Left colon (tissue), 2 donors: ENCODE data around the gene NUP107. TPM values are rescaled to one million over a fixed set of nuclear protein-coding genes. Genes with fewer than 3 reads are reported as not detected.
A peak's percentile ranks its signal among the peaks of the same experiment; 100 is the strongest.

ENCODE experiments used
- ATAC-seq: fragments of 200-7000 bp; cut with Tn5 transposase; one replicate; pipeline ENCODE4 v1.9.1; 2020; ENCODE audit warnings: mild to moderate bottlenecking, moderate library complexity
- DNase-seq, 2 donors: peaks; one replicate each; pipeline ENCODE4 v3.0.0-alpha.2; 2020
- intact Hi-C, 2 donors: fragments of 100-400 bp; cut with DNase I in 1 of 2; cut with micrococcal nuclease in 1 of 2; formaldehyde crosslinking; loops; one replicate each; pipeline versions ENCODE4 v1.11.2 to v1.14.0; 2022; cut with DNase I, micrococcal nuclease
- total RNA-seq, 2 donors: library from RNA; stranded (reverse); fragmentation: NEBNext Ultra II Directional; extraction: Animal tissue kit (Norgen Biotek cat#: 25700); gene quantifications; one replicate each; pipeline ENCODE4 v1.2.1, GENCODE V29; 2021
- donor health status: DM: no; HTN: no; CAD: no.
- donor health status: DM: yes; HTN: yes; CAD: no.

NUP107 gene
- total RNA-seq, 2 donors from 2014 or later, result 23.2 to 25.8 TPM

GRCh38 chr12:68791897-68792481, 105.2 kb downstream of the NUP107 start:
- intact Hi-C loops, result no loop called here
- DNase-seq (no peak), ATAC-seq (no peak)

- intact Hi-C loops, result no loop called here
- ATAC-seq (peak; percentile 76), DNase-seq (no peak)
Measured at GRCh38 chr12:68792952-68793351, 106.2 kb downstream of the NUP107 start.

GRCh38 chr12:68793436-68793835, 106.7 kb downstream of the NUP107 start:
- intact Hi-C loops, result no loop called here
- ATAC-seq (no peak), DNase-seq (no peak)

GRCh38 chr12:68793975-68794652, 107.3 kb downstream of the NUP107 start:
- intact Hi-C loops, result no loop called here
- ATAC-seq (no peak), DNase-seq (no peak)

- intact Hi-C loops, result no loop called here
- no peak for DNase-seq
- no peak for ATAC-seq
Measured at GRCh38 chr12:68794653-68795251, 108.0 kb downstream of the NUP107 start.

Other genes with a start within 250 kb of the NUP107 start
- 100 to 1,000 TPM; 121 to 182 TPM for gene RAP1B, start 76.1 kb upstream of the NUP107 start, total RNA-seq
- 1 to 10 TPM; 7.2 to 9.4 TPM for gene SLC35E3, start 59.2 kb downstream of the NUP107 start, total RNA-seq
- gene MDM2, start 121.2 kb downstream of the NUP107 start, total RNA-seq, result 10 to 100 TPM; 80.2 to 94.7 TPM
- gene CPM, start 246.2 kb downstream of the NUP107 start, total RNA-seq, result 100 to 1,000 TPM in 1 of 2 donors, 10 to 100 TPM in 1; 98.0 to 109 TPM